IMR-90 (cell line): Measurements from ENCODE around the gene EIF1AD. TPM values are rescaled to one million over a fixed set of nuclear protein-coding genes. Genes with fewer than 3 reads are reported as not detected.

Source experiments
- ATAC-seq: fragments of 200-7000 bp; cut with Tn5 transposase; 2 replicates; pipeline ENCODE4 v1.9.1; 2020; ENCODE audit warnings: low read depth, mild to moderate bottlenecking, moderate library complexity
- BruUV-seq: library from RNA; stranded (reverse); fragments of 400-500 nt; replicated peaks from 2 replicates; lab custom pipeline; 2021; lab: Mats Ljungman, UMichigan
- CTCF ChIA-PET: fragments of 300-600 bp; formaldehyde crosslinking; extraction: SDS; loops from one replicate; lab custom pipeline; 2021; ENCODE audit warnings: antibody characterized with exemption; lab: Yijun Ruan, JAX
- POLR2A ChIA-PET: fragments of 300-600 bp; sonication (Branson Sonifier 250); formaldehyde crosslinking; loops from one replicate; lab custom pipeline; 2022; ENCODE audit warnings: antibody characterized with exemption; ENCODE audit not compliant: unreplicated experiment; lab: Charles Lee
- DNase-seq: peaks from one replicate; pipeline ENCODE4 v3.0.0; 2013
- H2AFZ ChIP-seq: replicated peaks from 2 replicates; pipeline ENCODE3; 2013; ENCODE audit warnings: low read length, mild to moderate bottlenecking; ENCODE audit not compliant: poor library complexity
- H2AK5ac ChIP-seq: 2 replicates; pipeline ENCODE4 v1.6.1; 2013; ENCODE audit warnings: low read depth, low read length, inconsistent platforms
- H2AK9ac ChIP-seq: replicated peaks from 2 replicates; pipeline ENCODE3; 2013; ENCODE audit warnings: mild to moderate bottlenecking, low read depth, low read length, moderate library complexity; ENCODE audit not compliant: poor library complexity
- H2BK120ac ChIP-seq: 2 replicates; pipeline ENCODE4 v1.6.1; 2013; ENCODE audit warnings: low read depth, low read length, inconsistent platforms
- H2BK15ac ChIP-seq: 3 replicates; pipeline ENCODE4 v1.6.1; 2013; ENCODE audit warnings: low read depth, low read length, inconsistent platforms
- H2BK20ac ChIP-seq: 2 replicates; pipeline ENCODE4 v1.6.1; 2013; ENCODE audit warnings: low read depth, mild to moderate bottlenecking, inconsistent platforms, low read length, moderate library complexity
- H2BK5ac ChIP-seq: 2 replicates; pipeline ENCODE4 v1.6.1; 2013; ENCODE audit warnings: mild to moderate bottlenecking, low read depth, low read length, inconsistent platforms; ENCODE audit not compliant: poor library complexity, severe bottlenecking
- H3K14ac ChIP-seq: replicated peaks from 2 replicates; pipeline ENCODE4 v1.6.1; 2013; ENCODE audit warnings: low read depth, low read length, inconsistent platforms
- H3K18ac ChIP-seq: 2 replicates; pipeline ENCODE4 v1.6.1; 2013; ENCODE audit warnings: low read depth, low read length, control low read depth
- H3K23ac ChIP-seq: 2 replicates; pipeline ENCODE4 v1.6.1; 2013; ENCODE audit warnings: low read depth, low read length, inconsistent platforms
- H3K27ac ChIP-seq: 2 replicates; pipeline ENCODE4 v1.5.1; 2013; ENCODE audit warnings: mild to moderate bottlenecking, control low read depth, low read length; ENCODE audit not compliant: insufficient read depth
- H3K27me3 ChIP-seq: 2 replicates; pipeline ENCODE4 v1.6.1; 2013; ENCODE audit warnings: low read length; ENCODE audit not compliant: control insufficient read depth, insufficient read depth
- H3K36me3 ChIP-seq: 2 replicates; pipeline ENCODE4 v1.6.1; 2013; ENCODE audit warnings: low read length, mixed read lengths; ENCODE audit not compliant: control insufficient read depth, insufficient read depth
- H3K4ac ChIP-seq: 2 replicates; pipeline ENCODE4 v1.6.1; 2013; ENCODE audit warnings: low read depth, low read length, inconsistent platforms
- H3K4me1 ChIP-seq: 2 replicates; pipeline ENCODE4 v1.6.1; 2013; ENCODE audit warnings: low read length, mixed read lengths; ENCODE audit not compliant: control insufficient read depth, insufficient read depth
- H3K4me2 ChIP-seq: 2 replicates; pipeline ENCODE4 v1.6.1; 2013; ENCODE audit warnings: low read depth, mild to moderate bottlenecking, control low read depth, low read length, moderate library complexity
- H3K4me3 ChIP-seq: 2 replicates; pipeline ENCODE4 v1.5.1; 2013; ENCODE audit warnings: low read depth, mild to moderate bottlenecking, control low read depth, low read length, moderate library complexity; ENCODE audit not compliant: insufficient read depth
- H3K56ac ChIP-seq: 2 replicates; pipeline ENCODE4 v1.6.1; 2013; ENCODE audit warnings: low read length, inconsistent platforms; ENCODE audit not compliant: insufficient read depth; ENCODE audit errors: extremely low read depth
- H3K79me1 ChIP-seq, 2 experiments: 2 replicates each; pipeline ENCODE4 v1.6.1; 2013; ENCODE audit warnings: low read length in 2 of 2, inconsistent platforms in 1 of 2, low read depth in 1 of 2
- H3K9ac ChIP-seq: 2 replicates; pipeline ENCODE4 v1.6.1; 2013; ENCODE audit warnings: low read depth, low read length, control low read depth
- H3K9me1 ChIP-seq: 2 replicates; pipeline ENCODE4 v1.6.1; 2013; ENCODE audit warnings: low read length, inconsistent platforms; ENCODE audit not compliant: insufficient read depth
- H3K9me3 ChIP-seq: 2 replicates; pipeline ENCODE4 v1.6.1; 2013; ENCODE audit warnings: low read length; ENCODE audit not compliant: control insufficient read depth, insufficient read depth
- H4K20me1 ChIP-seq: 2 replicates; pipeline ENCODE4 v1.6.1; 2013; ENCODE audit warnings: low read length, inconsistent platforms; ENCODE audit not compliant: insufficient read depth
- H4K5ac ChIP-seq: 2 replicates; pipeline ENCODE4 v1.6.1; 2013; ENCODE audit warnings: mild to moderate bottlenecking, low read depth, low read length, control low read depth
- H4K8ac ChIP-seq, 2 experiments: 2 replicates each; pipeline ENCODE4 v1.6.1; 2013; ENCODE audit warnings: low read depth in 2 of 2, low read length in 2 of 2, control low read depth in 1 of 2, inconsistent platforms in 1 of 2
- H4K91ac ChIP-seq: 2 replicates; pipeline ENCODE4 v1.6.1; 2013; ENCODE audit warnings: low read depth, low read length, inconsistent platforms; ENCODE audit not compliant: insufficient read depth
- BHLHE40 ChIP-seq: fragments of 150-350 bp; IDR thresholded peaks from 2 replicates; pipeline ENCODE4 v1.6.1; 2016; ENCODE audit warnings: mild to moderate bottlenecking, low read depth, low read length
- CHD1 ChIP-seq: IDR thresholded peaks from 2 replicates; pipeline ENCODE4 v1.6.1; 2012; ENCODE audit warnings: low read depth, low read length, improper control_type of control experiment
- FOS ChIP-seq: fragments of 150-350 bp; IDR thresholded peaks from 2 replicates; pipeline ENCODE4 v1.6.1; 2016; ENCODE audit warnings: low read depth, low read length
- MAFK ChIP-seq: IDR thresholded peaks from 2 replicates; pipeline ENCODE4 v1.6.1; 2012; ENCODE audit warnings: low read depth, low read length, improper control_type of control experiment
- MAZ ChIP-seq: IDR thresholded peaks from 2 replicates; pipeline ENCODE4 v1.6.1; 2012; ENCODE audit warnings: low read depth, mild to moderate bottlenecking, low read length, improper control_type of control experiment, moderate library complexity, borderline replicate concordance
- MXI1 ChIP-seq: IDR thresholded peaks from 2 replicates; pipeline ENCODE4 v1.6.1; 2012; ENCODE audit warnings: low read depth, mild to moderate bottlenecking, low read length, moderate library complexity, borderline replicate concordance
- POLR2A ChIP-seq: IDR thresholded peaks from 2 replicates; pipeline ENCODE4 v1.6.1; 2012; ENCODE audit warnings: mild to moderate bottlenecking, low read depth, low read length
- RAD21 ChIP-seq: IDR thresholded peaks from 2 replicates; pipeline ENCODE4 v1.6.1; 2012; ENCODE audit warnings: low read length, improper control_type of control experiment
- RCOR1 ChIP-seq: IDR thresholded peaks from 2 replicates; pipeline ENCODE4 v1.6.1; 2012; ENCODE audit warnings: mild to moderate bottlenecking, low read length, improper control_type of control experiment; ENCODE audit not compliant: insufficient replicate concordance
- RFX5 ChIP-seq: IDR thresholded peaks from 2 replicates; pipeline ENCODE4 v1.8.0; 2012; ENCODE audit warnings: low read depth, mild to moderate bottlenecking, low read length, moderate library complexity
- SMC3 ChIP-seq: fragments of 150-350 bp; IDR thresholded peaks from 2 replicates; pipeline ENCODE4 v1.6.1; 2016; ENCODE audit warnings: low read depth, mild to moderate bottlenecking, antibody characterized with exemption, low read length, moderate library complexity
- USF2 ChIP-seq: fragments of 150-350 bp; IDR thresholded peaks from 2 replicates; pipeline ENCODE4 v1.6.1; 2017; ENCODE audit warnings: mild to moderate bottlenecking, antibody characterized with exemption, low read length, low read depth
- WGBS, 2 experiments: methylation state at CpG; one replicate each; pipeline versions ENCODE4 v1.1.5 to v1.1.7; 2013; ENCODE audit warnings: missing lambda C conversion rate in 2 of 2; ENCODE audit not compliant: insufficient read length in 1 of 2; ENCODE audit errors: extremely low coverage in 2 of 2; 5-methylcytosine and 5-hydroxymethylcytosine counted together
- dilution Hi-C: fragments of 300-500 bp; cut with HindIII; formaldehyde crosslinking; loops from one replicate; pipeline ENCODE4 v1.14.3; 2018; ENCODE audit warnings: low sequenced_read_pairs; ENCODE audit not compliant: unreplicated experiment
- in situ Hi-C: fragments of 300-500 bp; cut with MboI; formaldehyde crosslinking; loops from 3 replicates; pipeline ENCODE4 v1.14.3; 2019; ENCODE audit warnings: low sequenced_read_pairs, inconsistent platforms, mixed read lengths
- intact Hi-C: fragments of 100-400 bp; cut with micrococcal nuclease; formaldehyde crosslinking; loops from 2 replicates; pipeline ENCODE4 v1.10.0; 2022
- polyA plus RNA-seq, 3 experiments: library from polyadenylated mRNA; depleted of rRNA; stranded (reverse); fragments of >200 nt; gene quantifications; 2 replicates each; pipeline ENCODE4 v1.2.3, GENCODE V29; 2012; ENCODE audit warnings: low replicate concordance in 1 of 3
- total RNA-seq: library from RNA; depleted of rRNA; stranded (reverse); fragments of >200 nt; gene quantifications from 2 replicates; pipeline ENCODE4 v1.2.3, GENCODE V29; 2012
- TF ChIP-seq, protein P1 (sequence below): fragments of 150-350 bp; IDR thresholded peaks from 2 replicates; pipeline ENCODE4 v1.6.1; 2016; ENCODE audit warnings: low read depth, mild to moderate bottlenecking, low read length, moderate library complexity, borderline replicate concordance
- TF ChIP-seq, protein P2 (sequence below): conservative IDR thresholded peaks from 2 replicates; pipeline ENCODE4 v1.5.1; 2012; ENCODE audit warnings: mild to moderate bottlenecking, low read depth, low read length, improper control_type of control experiment

The EIF1AD gene
- total and polyA plus RNA-seq, 2 of the 4 experiments (the other 2 are of a cell fraction), result 32.5 to 62.6 TPM

DNA sequence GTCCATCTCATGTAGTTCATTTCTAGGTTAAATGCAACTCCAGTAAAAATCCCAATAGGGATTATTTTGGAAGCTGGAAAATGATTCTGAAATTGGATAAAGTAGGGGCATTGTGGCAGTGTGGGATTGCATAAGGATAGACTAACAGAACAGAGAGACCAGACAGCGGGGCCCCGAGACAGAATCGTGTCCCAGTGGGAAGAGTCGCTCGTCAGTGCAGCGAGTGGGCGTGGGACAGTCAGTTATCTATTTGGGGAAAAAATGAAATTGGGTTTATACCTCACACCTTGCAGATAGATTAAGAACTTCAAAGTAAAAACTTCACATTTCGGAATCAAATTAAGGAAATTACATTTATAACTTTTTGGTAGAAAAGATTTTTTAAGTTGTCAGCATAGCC lies 29.8 kb downstream of the EIF1AD start:
- in situ Hi-C loops, result no loop called here
- no peak overlapping the region for H3K27ac ChIP-seq
- dilution Hi-C loops, result no loop called here
- ChIA-PET CTCF (no interaction called here), POLR2A (no interaction called here)
- H3K14ac ChIP-seq, result no peak overlapping the region
- H4K91ac ChIP-seq, result no peak overlapping the region
- intact Hi-C loops, result no loop called here
- no peak overlapping the region for H2AK5ac ChIP-seq
- H4K8ac ChIP-seq, result no peak overlapping the region
- H4K5ac ChIP-seq, result no peak overlapping the region
- no peak overlapping the region for H3K4me2 ChIP-seq
- no peak overlapping the region for H2AK9ac ChIP-seq
- no peaks in the 10 kb centered on the region for H3K9me3 ChIP-seq
- no peak overlapping the region for H2BK15ac ChIP-seq
- H3K36me3 ChIP-seq, result peaks cover 43% of the 10 kb centered on the region
- H3K4ac ChIP-seq, result no peak overlapping the region
- no peak overlapping the region for H3K4me3 ChIP-seq
- H2AFZ ChIP-seq, result no peak overlapping the region
- H3K9me1 ChIP-seq, result no peaks in the 10 kb centered on the region
- no peak overlapping the region for H3K9ac ChIP-seq
- no peak overlapping the region for H3K56ac ChIP-seq
- no peak overlapping the region for H2BK120ac ChIP-seq
- H3K18ac ChIP-seq, result no peak overlapping the region
- H2BK20ac ChIP-seq, result no peak overlapping the region
- no peak overlapping the region for H3K23ac ChIP-seq
- BruUV-seq, result no TSS peak
- H3K27me3 ChIP-seq, result no peaks in the 10 kb centered on the region
- H3K79me1 ChIP-seq, result peaks cover 5 to 37% of the 10 kb centered on the region in 2 experiments
- no peak for DNase-seq
- no peak overlapping the region for H2BK5ac ChIP-seq
- WGBS, 2 experiments, result no CpG with 5 or more reads among the region's 8 CpGs
- 0 out of 2 replicates have a peak, but pooled peaks cover 2% of the 10 kb centered on the region for H3K4me1 ChIP-seq
- no peaks in the 10 kb centered on the region for H4K20me1 ChIP-seq
- ATAC-seq, result no peak
- TF ChIP-seq, protein P1, sequence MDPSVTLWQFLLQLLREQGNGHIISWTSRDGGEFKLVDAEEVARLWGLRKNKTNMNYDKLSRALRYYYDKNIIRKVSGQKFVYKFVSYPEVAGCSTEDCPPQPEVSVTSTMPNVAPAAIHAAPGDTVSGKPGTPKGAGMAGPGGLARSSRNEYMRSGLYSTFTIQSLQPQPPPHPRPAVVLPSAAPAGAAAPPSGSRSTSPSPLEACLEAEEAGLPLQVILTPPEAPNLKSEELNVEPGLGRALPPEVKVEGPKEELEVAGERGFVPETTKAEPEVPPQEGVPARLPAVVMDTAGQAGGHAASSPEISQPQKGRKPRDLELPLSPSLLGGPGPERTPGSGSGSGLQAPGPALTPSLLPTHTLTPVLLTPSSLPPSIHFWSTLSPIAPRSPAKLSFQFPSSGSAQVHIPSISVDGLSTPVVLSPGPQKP, result no peak
- TF ChIP-seq CHD1 (no peak), BHLHE40 (no peak), RFX5 (no peak), FOS (no peak), POLR2A (no peak), SMC3 (no peak), MXI1 (no peak), USF2 (no peak), RAD21 (no peak), RCOR1 (no peak), MAFK (no peak), MAZ (no peak)
- TF ChIP-seq, protein P2, sequence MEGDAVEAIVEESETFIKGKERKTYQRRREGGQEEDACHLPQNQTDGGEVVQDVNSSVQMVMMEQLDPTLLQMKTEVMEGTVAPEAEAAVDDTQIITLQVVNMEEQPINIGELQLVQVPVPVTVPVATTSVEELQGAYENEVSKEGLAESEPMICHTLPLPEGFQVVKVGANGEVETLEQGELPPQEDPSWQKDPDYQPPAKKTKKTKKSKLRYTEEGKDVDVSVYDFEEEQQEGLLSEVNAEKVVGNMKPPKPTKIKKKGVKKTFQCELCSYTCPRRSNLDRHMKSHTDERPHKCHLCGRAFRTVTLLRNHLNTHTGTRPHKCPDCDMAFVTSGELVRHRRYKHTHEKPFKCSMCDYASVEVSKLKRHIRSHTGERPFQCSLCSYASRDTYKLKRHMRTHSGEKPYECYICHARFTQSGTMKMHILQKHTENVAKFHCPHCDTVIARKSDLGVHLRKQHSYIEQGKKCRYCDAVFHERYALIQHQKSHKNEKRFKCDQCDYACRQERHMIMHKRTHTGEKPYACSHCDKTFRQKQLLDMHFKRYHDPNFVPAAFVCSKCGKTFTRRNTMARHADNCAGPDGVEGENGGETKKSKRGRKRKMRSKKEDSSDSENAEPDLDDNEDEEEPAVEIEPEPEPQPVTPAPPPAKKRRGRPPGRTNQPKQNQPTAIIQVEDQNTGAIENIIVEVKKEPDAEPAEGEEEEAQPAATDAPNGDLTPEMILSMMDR, result no peak
